Liver (tissue), 3 donors: ENCODE data around the gene COPZ1.
"Not testable (repeated sequence)": the region's sequence is repeated elsewhere in the genome, so short reads cannot be mapped to it uniquely, and the experiment has no call there.

Experiments used
- ATF3 ChIP-seq: IDR thresholded peaks from 2 replicates; pipeline ENCODE4 v1.6.1; 2016; ENCODE audit warnings: antibody characterized with exemption
- CTCF ChIP-seq: fragments of 150-350 bp; IDR thresholded peaks from 2 replicates; pipeline ENCODE4 v1.5.1; 2017; ENCODE audit warnings: improper control_type of control experiment, low read depth, low read length; ENCODE audit not compliant: missing input control
- FOXA1 ChIP-seq: IDR thresholded peaks from 2 replicates; pipeline ENCODE4 v1.6.1; 2016; ENCODE audit warnings: antibody characterized with exemption
- GABPA ChIP-seq, 2 donors: IDR thresholded peaks in 1 of 2; conservative IDR thresholded peaks in 1 of 2; 2 replicates each; pipeline ENCODE4 v1.6.1; 2016; ENCODE audit warnings: antibody characterized with exemption in 2 of 2, mild to moderate bottlenecking in 1 of 2, moderate library complexity in 1 of 2
- RAD21 ChIP-seq, 2 donors: IDR thresholded peaks; 2 replicates each; pipeline ENCODE4 v1.6.1; 2016; ENCODE audit warnings: antibody characterized with exemption in 2 of 2, mild to moderate bottlenecking in 2 of 2
- REST ChIP-seq: IDR thresholded peaks from 2 replicates; pipeline ENCODE4 v1.6.1; 2016; ENCODE audit warnings: antibody characterized with exemption, mild to moderate bottlenecking
- RXRA ChIP-seq, 2 donors: IDR thresholded peaks; 2 replicates each; pipeline ENCODE4 v1.6.1; 2017 to 2018; ENCODE audit warnings: antibody characterized with exemption in 2 of 2, mild to moderate bottlenecking in 1 of 2
- SP1 ChIP-seq: IDR thresholded peaks from 2 replicates; pipeline ENCODE4 v1.6.1; 2018; ENCODE audit warnings: antibody characterized with exemption, mild to moderate bottlenecking
- TAF1 ChIP-seq: conservative IDR thresholded peaks from 2 replicates; pipeline ENCODE4 v1.6.1; 2016; ENCODE audit warnings: antibody characterized with exemption, mild to moderate bottlenecking
- YY1 ChIP-seq: IDR thresholded peaks from 2 replicates; pipeline ENCODE4 v1.6.1; 2016; ENCODE audit warnings: antibody characterized with exemption, mild to moderate bottlenecking
- TF ChIP-seq, protein P1 (sequence below): IDR thresholded peaks from 2 replicates; pipeline ENCODE4 v1.6.1; 2016; ENCODE audit warnings: antibody characterized with exemption
- donor health status: healthy.
- donor health status: healthy.

DNA sequence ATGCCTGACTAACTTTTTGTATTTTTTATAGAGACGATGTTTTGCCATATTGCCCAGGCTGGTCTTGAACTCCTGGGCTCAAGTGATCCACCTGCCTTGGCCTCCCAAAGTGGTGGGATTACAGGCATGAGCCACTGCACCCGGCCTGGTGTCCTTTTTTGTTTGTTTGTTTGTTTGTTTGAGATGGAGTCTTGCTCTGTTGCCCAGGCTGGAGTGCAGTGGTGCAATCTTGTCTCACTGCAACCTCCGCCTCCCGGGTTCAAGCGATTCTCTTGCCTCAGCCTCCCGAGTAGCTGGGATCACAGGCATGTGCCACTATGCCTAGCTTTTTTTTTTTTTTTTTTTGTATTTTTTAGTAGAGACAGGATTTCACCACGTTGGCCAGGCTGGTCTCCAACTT is 29.3 kb downstream of the COPZ1 start:
- TF ChIP-seq YY1; CTCF; REST; TAF1; FOXA1; RXRA (IDR thresholded peaks at IDR 0.05); GABPA (IDR thresholded peaks at IDR 0.05 in 1 of 2, conservative IDR thresholded peaks at IDR 0.05 in 1 of 2); RAD21 (IDR thresholded peaks at IDR 0.05); SP1; ATF3: not testable (repeated sequence)
- TF ChIP-seq, protein P1, sequence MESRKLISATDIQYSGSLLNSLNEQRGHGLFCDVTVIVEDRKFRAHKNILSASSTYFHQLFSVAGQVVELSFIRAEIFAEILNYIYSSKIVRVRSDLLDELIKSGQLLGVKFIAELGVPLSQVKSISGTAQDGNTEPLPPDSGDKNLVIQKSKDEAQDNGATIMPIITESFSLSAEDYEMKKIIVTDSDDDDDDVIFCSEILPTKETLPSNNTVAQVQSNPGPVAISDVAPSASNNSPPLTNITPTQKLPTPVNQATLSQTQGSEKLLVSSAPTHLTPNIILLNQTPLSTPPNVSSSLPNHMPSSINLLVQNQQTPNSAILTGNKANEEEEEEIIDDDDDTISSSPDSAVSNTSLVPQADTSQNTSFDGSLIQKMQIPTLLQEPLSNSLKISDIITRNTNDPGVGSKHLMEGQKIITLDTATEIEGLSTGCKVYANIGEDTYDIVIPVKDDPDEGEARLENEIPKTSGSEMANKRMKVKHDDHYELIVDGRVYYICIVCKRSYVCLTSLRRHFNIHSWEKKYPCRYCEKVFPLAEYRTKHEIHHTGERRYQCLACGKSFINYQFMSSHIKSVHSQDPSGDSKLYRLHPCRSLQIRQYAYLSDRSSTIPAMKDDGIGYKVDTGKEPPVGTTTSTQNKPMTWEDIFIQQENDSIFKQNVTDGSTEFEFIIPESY: not testable (repeated sequence)
